Measurements from ENCODE around the gene ABHD14A. TPM values are rescaled to one million over a fixed set of nuclear protein-coding genes. Genes with fewer than 3 reads are reported as not detected.

Gene ABHD14A
- polyA plus RNA-seq, 4 donors, result 4.6 to 17.6 (median 10.4) TPM

- no peaks in the 10 kb centered on the region for H3K9me3 ChIP-seq (ENCODE audit: control insufficient read depth in 2 of 2, insufficient read depth in 1 of 2, low read depth in 1 of 2, low read length in 1 of 2)
- DNase-seq (no peak), FAIRE-seq (no peak)
- H3K27me3 ChIP-seq (ENCODE audit: control insufficient read depth in 3 of 3, insufficient read depth in 3 of 3, low read length in 3 of 3), result no peaks in the 10 kb centered on the region
- WGBS, 3 donors, result 77 to 85% (median 82%) methylated on average over 11 of the region's 11 CpGs
- H3K4me3 ChIP-seq (ENCODE audit: low read depth in 1 of 3, low read length in 3 of 3), result no peak overlapping the region
- no peaks in the 10 kb centered on the region for H3K4me1 ChIP-seq (ENCODE audit: control insufficient read depth in 3 of 3, insufficient read depth in 2 of 3, low read depth in 1 of 3, low read length in 2 of 3)
- no peak overlapping the region for H3K27ac ChIP-seq (ENCODE audit: low read depth in 1 of 3, low read length in 2 of 3)
- H3K36me3 ChIP-seq (ENCODE audit: control insufficient read depth in 3 of 3, insufficient read depth in 2 of 3, low read depth in 1 of 3, low read length in 3 of 3), result peaks cover 0 to 2% (median 0%) of the 10 kb centered on the region in 3 donors
These were observed 42.7 kb downstream of the ABHD14A start for GRCh38 chr3:52017586-52017985.

GRCh38 chr3:52018319-52019000 is 43.6 kb downstream of the ABHD14A start:
- H3K36me3 ChIP-seq (ENCODE audit: control insufficient read depth in 3 of 3, insufficient read depth in 2 of 3, low read depth in 1 of 3, low read length in 3 of 3), result peaks cover 0 to 2% (median 0%) of the 10 kb centered on the region in 3 donors
- no peak for FAIRE-seq
- H3K9me3 ChIP-seq (ENCODE audit: control insufficient read depth in 2 of 2, insufficient read depth in 1 of 2, low read depth in 1 of 2, low read length in 1 of 2), result no peaks in the 10 kb centered on the region
- peak overlapping the region in 1 of 3 donors; percentile 19 for H3K27ac ChIP-seq (ENCODE audit: low read depth in 1 of 3, low read length in 2 of 3)
- H3K4me1 ChIP-seq (ENCODE audit: control insufficient read depth in 3 of 3, insufficient read depth in 2 of 3, low read depth in 1 of 3, low read length in 2 of 3), result no peaks in the 10 kb centered on the region
- H3K4me3 ChIP-seq (ENCODE audit: low read depth in 1 of 3, low read length in 3 of 3), result no peak overlapping the region
- H3K27me3 ChIP-seq (ENCODE audit: control insufficient read depth in 3 of 3, insufficient read depth in 3 of 3, low read length in 3 of 3), result no peaks in the 10 kb centered on the region
- 80 to 89% (median 83%) methylated on average over 21 of the region's 21 CpGs for WGBS, 3 donors
- DNase-seq, result no peak

- H3K27ac ChIP-seq (ENCODE audit: low read depth in 1 of 3, low read length in 2 of 3), result no peak overlapping the region
These were observed 44.7 kb downstream of the ABHD14A start for GRCh38 chr3:52019352-52020080.

GRCh38 chr3:52020796-52021195 is 45.9 kb downstream of the ABHD14A start:
- DNase-seq (no peak), FAIRE-seq (no peak)
- no peak overlapping the region for H3K27ac ChIP-seq (ENCODE audit: low read depth in 1 of 3, low read length in 2 of 3)
- no peaks in the 10 kb centered on the region for H3K9me3 ChIP-seq (ENCODE audit: control insufficient read depth in 2 of 2, insufficient read depth in 1 of 2, low read depth in 1 of 2, low read length in 1 of 2)
- no peaks in the 10 kb centered on the region for H3K4me1 ChIP-seq (ENCODE audit: control insufficient read depth in 3 of 3, insufficient read depth in 2 of 3, low read depth in 1 of 3, low read length in 2 of 3)
- WGBS, 3 donors, result 91 to 94% (median 93%) methylated on average over 7 of the region's 7 CpGs
- H3K4me3 ChIP-seq (ENCODE audit: low read depth in 1 of 3, low read length in 3 of 3), result no peak overlapping the region
- H3K27me3 ChIP-seq (ENCODE audit: control insufficient read depth in 3 of 3, insufficient read depth in 3 of 3, low read length in 3 of 3), result no peaks in the 10 kb centered on the region
- peaks cover 0 to 2% (median 0%) of the 10 kb centered on the region in 3 donors for H3K36me3 ChIP-seq (ENCODE audit: control insufficient read depth in 3 of 3, insufficient read depth in 2 of 3, low read depth in 1 of 3, low read length in 3 of 3)

More at GRCh38 chr3:52019352-52020080, 44.7 kb downstream of the ABHD14A start:
- FAIRE-seq, result no peak
- no peak overlapping the region for H3K4me3 ChIP-seq (ENCODE audit: low read depth in 1 of 3, low read length in 3 of 3)
- DNase-seq, result no peak
- peaks cover 0 to 2% (median 0%) of the 10 kb centered on the region in 3 donors for H3K36me3 ChIP-seq (ENCODE audit: control insufficient read depth in 3 of 3, insufficient read depth in 2 of 3, low read depth in 1 of 3, low read length in 3 of 3)
- H3K4me1 ChIP-seq (ENCODE audit: control insufficient read depth in 3 of 3, insufficient read depth in 2 of 3, low read depth in 1 of 3, low read length in 2 of 3), result no peaks in the 10 kb centered on the region
- no peaks in the 10 kb centered on the region for H3K9me3 ChIP-seq (ENCODE audit: control insufficient read depth in 2 of 2, insufficient read depth in 1 of 2, low read depth in 1 of 2, low read length in 1 of 2)
- 76 to 85% (median 83%) methylated on average over 17 of the region's 17 CpGs for WGBS, 3 donors
- no peaks in the 10 kb centered on the region for H3K27me3 ChIP-seq (ENCODE audit: control insufficient read depth in 3 of 3, insufficient read depth in 3 of 3, low read length in 3 of 3)

GRCh38 chr3:52021489-52022268 is 46.8 kb downstream of the ABHD14A start:
- Histone ChIP-seq H3K9me3 (ENCODE audit: control insufficient read depth in 2 of 2, insufficient read depth in 1 of 2, low read depth in 1 of 2, low read length in 1 of 2) (no peaks in the 10 kb centered on the region), H3K4me3 (ENCODE audit: low read depth in 1 of 3, low read length in 3 of 3) (no peak overlapping the region), H3K36me3 (ENCODE audit: control insufficient read depth in 3 of 3, insufficient read depth in 2 of 3, low read depth in 1 of 3, low read length in 3 of 3) (peaks cover 0 to 2% (median 0%) of the 10 kb centered on the region in 3 donors), H3K27me3 (ENCODE audit: control insufficient read depth in 3 of 3, insufficient read depth in 3 of 3, low read length in 3 of 3) (no peaks in the 10 kb centered on the region), H3K27ac (ENCODE audit: low read depth in 1 of 3, low read length in 2 of 3) (peak overlapping the region in 1 of 3 donors; percentile 19), H3K4me1 (ENCODE audit: control insufficient read depth in 3 of 3, insufficient read depth in 2 of 3, low read depth in 1 of 3, low read length in 2 of 3) (no peaks in the 10 kb centered on the region)
- WGBS, 3 donors, result 67 to 76% (median 68%) methylated on average over 10 of the region's 10 CpGs
- FAIRE-seq (no peak), DNase-seq (no peak)

- Histone ChIP-seq H3K36me3 (ENCODE audit: control insufficient read depth in 3 of 3, insufficient read depth in 2 of 3, low read depth in 1 of 3, low read length in 3 of 3) (peaks cover 0 to 2% (median 0%) of the 10 kb centered on the region in 3 donors), H3K4me1 (ENCODE audit: control insufficient read depth in 3 of 3, insufficient read depth in 2 of 3, low read depth in 1 of 3, low read length in 2 of 3) (no peaks in the 10 kb centered on the region), H3K4me3 (ENCODE audit: low read depth in 1 of 3, low read length in 3 of 3) (no peak overlapping the region), H3K27me3 (ENCODE audit: control insufficient read depth in 3 of 3, insufficient read depth in 3 of 3, low read length in 3 of 3) (no peaks in the 10 kb centered on the region), H3K9me3 (ENCODE audit: control insufficient read depth in 2 of 2, insufficient read depth in 1 of 2, low read depth in 1 of 2, low read length in 1 of 2) (no peaks in the 10 kb centered on the region), H3K27ac (ENCODE audit: low read depth in 1 of 3, low read length in 2 of 3) (peak overlapping the region in 1 of 3 donors; percentile 19)
- no peak for DNase-seq
- 77 to 83% (median 83%) methylated on average over 20 of the region's 20 CpGs for WGBS, 3 donors
- no peak for FAIRE-seq
These were observed 47.6 kb downstream of the ABHD14A start for GRCh38 chr3:52022323-52023100.

GRCh38 chr3:52023101-52023770 is 48.4 kb downstream of the ABHD14A start:
- Histone ChIP-seq H3K27me3 (ENCODE audit: control insufficient read depth in 3 of 3, insufficient read depth in 3 of 3, low read length in 3 of 3) (no peaks in the 10 kb centered on the region), H3K4me1 (ENCODE audit: control insufficient read depth in 3 of 3, insufficient read depth in 2 of 3, low read depth in 1 of 3, low read length in 2 of 3) (no peaks in the 10 kb centered on the region), H3K27ac (ENCODE audit: low read depth in 1 of 3, low read length in 2 of 3) (no peak overlapping the region), H3K9me3 (ENCODE audit: control insufficient read depth in 2 of 2, insufficient read depth in 1 of 2, low read depth in 1 of 2, low read length in 1 of 2) (no peaks in the 10 kb centered on the region), H3K36me3 (ENCODE audit: control insufficient read depth in 3 of 3, insufficient read depth in 2 of 3, low read depth in 1 of 3, low read length in 3 of 3) (peaks cover 0 to 1% (median 0%) of the 10 kb centered on the region in 3 donors), H3K4me3 (ENCODE audit: low read depth in 1 of 3, low read length in 3 of 3) (no peak overlapping the region)
- DNase-seq (no peak), FAIRE-seq (no peak)
- 86 to 90% (median 89%) methylated on average over 3 of the region's 3 CpGs for WGBS, 3 donors
